Adrenal gland (tissue), 12 donors: ENCODE results near the gene RBM28. TPM values are rescaled to one million over a fixed set of nuclear protein-coding genes. Genes with fewer than 3 reads are reported as not detected.

ENCODE experiments used
- DNase-seq, 7 donors: peaks; one replicate each; pipeline ENCODE4 v3.0.0-alpha.2; 2019 to 2020
- H3K27ac ChIP-seq, 5 donors: fragments of 200-600 bp; sonication (generic) in 4 of 5; 1 replicate in 3 of 5; 2 replicates in 2 of 5; pipeline versions ENCODE4 v1.5.1 to v1.8.0; 2016 to 2020; ENCODE audit warnings: mild to moderate bottlenecking in 1 of 5
- H3K27me3 ChIP-seq: fragments of 200-600 bp; 2 replicates; pipeline ENCODE4 v1.8.0; 2021
- H3K36me3 ChIP-seq, 2 donors: fragments of 200-600 bp; replicated peaks in 1 of 2; 1 replicate in 1 of 2; 2 replicates in 1 of 2; pipeline versions ENCODE4 v1.5.1 to v1.8.0; 2018 to 2022
- H3K4me1 ChIP-seq, 2 donors: fragments of 200-600 bp; replicated peaks in 1 of 2; 1 replicate in 1 of 2; 2 replicates in 1 of 2; pipeline versions ENCODE4 v1.5.1 to v1.8.0; 2018 to 2021
- H3K4me3 ChIP-seq, 4 donors: fragments of 200-600 bp; sonication (generic) in 3 of 4; one replicate each; pipeline ENCODE4 v1.5.1; 2016 to 2018
- H3K9me3 ChIP-seq, 3 donors: fragments of 200-600 bp; sonication (generic) in 1 of 3; replicated peaks in 1 of 3; 1 replicate in 2 of 3; 2 replicates in 1 of 3; pipeline versions ENCODE4 v1.5.1 to v1.8.0; 2016 to 2021
- POLR2A ChIP-seq, 2 donors: fragments of 450-650 bp; IDR thresholded peaks; one replicate each; pipeline ENCODE4 v1.6.1; 2017; ENCODE audit warnings: antibody characterized with exemption in 2 of 2, mild to moderate bottlenecking in 2 of 2, moderate library complexity in 1 of 2
- WGBS, 4 donors: extraction: QIAGEN DNeasy Blood & Tissue Kit in 2 of 4; methylation state at CpG; one replicate each; pipeline versions ENCODE4 v1.1.5 to v1.1.7; 2013 to 2017; 5-methylcytosine and 5-hydroxymethylcytosine counted together
- intact Hi-C, 2 donors: fragments of 100-400 bp; cut with DNase I; formaldehyde crosslinking; loops; one replicate each; pipeline versions ENCODE4 v1.14.1 to v1.15.0; 2022 to 2023
- polyA plus RNA-seq, 3 donors: library from polyadenylated mRNA; stranded (reverse); fragments of 200-250 nt in 2 of 3; fragments of 350-450 nt in 1 of 3; fragmentation: Illumina TruSeq in 1 of 3; extraction: RNeasy Lipid Tissue Mini Kit (QIAGEN cat#74804) in 1 of 3; gene quantifications; one replicate each; pipeline ENCODE4 v1.2.3, GENCODE V29; 2013 to 2014
- total RNA-seq, 9 donors: library from RNA; depleted of rRNA in 4 of 9; stranded (reverse); fragments of >200 nt in 4 of 9; fragments of 120-200 nt in 1 of 9; fragmentation: NEBNext Ultra II Directional in 1 of 9; extraction: Animal tissue kit (Norgen Biotek cat#: 25700) in 1 of 9; gene quantifications; one replicate each; pipeline versions ENCODE4 v1.1.0 to v1.2.4, GENCODE V29; 2013 to 2023
- TF ChIP-seq, protein P1 (sequence below), 6 experiments: fragments of 450-650 bp in 4 of 6; fragments of 200-600 bp in 2 of 6; sonication (generic) in 1 of 6; IDR thresholded peaks; 1 replicate in 5 of 6; 2 replicates in 1 of 6; pipeline versions ENCODE4 v1.5.1 to v1.8.0; 2016 to 2021; ENCODE audit warnings: antibody characterized with exemption in 6 of 6, mild to moderate bottlenecking in 2 of 6, moderate library complexity in 1 of 6
- donor health status: healthy with polysubstance abuse.
- donor health status: Bipolar disorder and iron deficiency.
- donor health status: DM: yes; HTN: yes; CAD: no.
- donor health status: DM: no; HTN: no; CAD: no.
- donor health status: DM: no; HTN: no; CAD: no.
- donor health status: DM: yes; HTN: yes; CAD: no.

Gene RBM28
- total and polyA plus RNA-seq, 12 donors = 8.0 to 61.3 (median 24.2) TPM

GRCh38 chr7:128391805-128392204 lies 48.1 kb upstream of the RBM28 start:
- 96 to 100% (median 96%) methylated on average over 1 to 7 of the region's 7 CpGs for WGBS, 4 donors
- Histone ChIP-seq H3K27me3 (no peaks in the 10 kb centered on the region), H3K9me3 (no peaks in the 10 kb centered on the region), H3K27ac (no peak overlapping the region), H3K4me1 (no peaks in the 10 kb centered on the region), H3K4me3 (no peak overlapping the region), H3K36me3 (peaks cover 0 to 29% of the 10 kb centered on the region in 2 donors)
- no peak for TF ChIP-seq POLR2A (IDR thresholded peaks at IDR 0.05)
- TF ChIP-seq, protein P1, sequence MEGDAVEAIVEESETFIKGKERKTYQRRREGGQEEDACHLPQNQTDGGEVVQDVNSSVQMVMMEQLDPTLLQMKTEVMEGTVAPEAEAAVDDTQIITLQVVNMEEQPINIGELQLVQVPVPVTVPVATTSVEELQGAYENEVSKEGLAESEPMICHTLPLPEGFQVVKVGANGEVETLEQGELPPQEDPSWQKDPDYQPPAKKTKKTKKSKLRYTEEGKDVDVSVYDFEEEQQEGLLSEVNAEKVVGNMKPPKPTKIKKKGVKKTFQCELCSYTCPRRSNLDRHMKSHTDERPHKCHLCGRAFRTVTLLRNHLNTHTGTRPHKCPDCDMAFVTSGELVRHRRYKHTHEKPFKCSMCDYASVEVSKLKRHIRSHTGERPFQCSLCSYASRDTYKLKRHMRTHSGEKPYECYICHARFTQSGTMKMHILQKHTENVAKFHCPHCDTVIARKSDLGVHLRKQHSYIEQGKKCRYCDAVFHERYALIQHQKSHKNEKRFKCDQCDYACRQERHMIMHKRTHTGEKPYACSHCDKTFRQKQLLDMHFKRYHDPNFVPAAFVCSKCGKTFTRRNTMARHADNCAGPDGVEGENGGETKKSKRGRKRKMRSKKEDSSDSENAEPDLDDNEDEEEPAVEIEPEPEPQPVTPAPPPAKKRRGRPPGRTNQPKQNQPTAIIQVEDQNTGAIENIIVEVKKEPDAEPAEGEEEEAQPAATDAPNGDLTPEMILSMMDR (IDR thresholded peaks at IDR 0.05) = no peak
- intact Hi-C loops = no loop called here
- DNase-seq = no peak

DNA sequence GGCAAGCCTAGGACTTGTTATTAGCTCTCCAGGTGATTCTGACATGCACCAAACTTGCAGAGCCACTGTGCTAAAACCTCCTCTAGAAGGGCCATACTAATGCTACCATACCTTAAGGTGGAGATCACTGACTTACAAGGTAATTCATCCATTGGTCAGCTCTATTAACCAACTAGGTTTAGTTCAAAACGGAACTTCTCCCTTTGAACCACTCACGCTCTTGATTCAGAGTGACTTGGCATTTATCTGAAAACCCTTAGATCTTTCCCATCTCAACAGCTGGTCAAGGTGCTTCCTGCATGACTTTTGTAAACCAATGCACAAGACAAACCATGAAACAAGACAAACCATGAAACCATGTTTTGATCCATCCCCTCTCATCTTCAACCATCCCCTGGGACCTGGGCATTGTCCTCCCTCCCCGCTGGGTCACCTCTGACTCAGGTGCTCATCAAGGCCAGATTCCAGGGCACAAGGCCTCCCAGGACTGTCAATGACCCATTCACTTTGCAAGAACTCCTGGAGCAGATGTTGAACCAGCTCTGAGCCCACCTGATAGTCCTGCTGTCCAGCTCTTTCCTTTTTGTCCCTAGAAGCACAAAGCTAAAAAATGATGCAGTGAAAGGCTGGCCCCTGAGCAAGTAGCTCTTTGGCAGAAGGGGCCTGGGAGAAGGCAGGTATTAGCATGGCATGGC lies 47.3 kb upstream of the RBM28 start:
- Histone ChIP-seq H3K27me3 (no peaks in the 10 kb centered on the region), H3K36me3 (peaks cover 0 to 21% of the 10 kb centered on the region in 2 donors), H3K27ac (no peak overlapping the region), H3K9me3 (no peaks in the 10 kb centered on the region), H3K4me3 (no peak overlapping the region), H3K4me1 (no peaks in the 10 kb centered on the region)
- no peak for DNase-seq
- intact Hi-C loops = no loop called here
- 72 to 82% (median 78%) methylated on average over 3 of the region's 3 CpGs for WGBS, 4 donors
- no peak for TF ChIP-seq POLR2A (IDR thresholded peaks at IDR 0.05)
- TF ChIP-seq, protein P1 (IDR thresholded peaks at IDR 0.05) = no peak

DNA sequence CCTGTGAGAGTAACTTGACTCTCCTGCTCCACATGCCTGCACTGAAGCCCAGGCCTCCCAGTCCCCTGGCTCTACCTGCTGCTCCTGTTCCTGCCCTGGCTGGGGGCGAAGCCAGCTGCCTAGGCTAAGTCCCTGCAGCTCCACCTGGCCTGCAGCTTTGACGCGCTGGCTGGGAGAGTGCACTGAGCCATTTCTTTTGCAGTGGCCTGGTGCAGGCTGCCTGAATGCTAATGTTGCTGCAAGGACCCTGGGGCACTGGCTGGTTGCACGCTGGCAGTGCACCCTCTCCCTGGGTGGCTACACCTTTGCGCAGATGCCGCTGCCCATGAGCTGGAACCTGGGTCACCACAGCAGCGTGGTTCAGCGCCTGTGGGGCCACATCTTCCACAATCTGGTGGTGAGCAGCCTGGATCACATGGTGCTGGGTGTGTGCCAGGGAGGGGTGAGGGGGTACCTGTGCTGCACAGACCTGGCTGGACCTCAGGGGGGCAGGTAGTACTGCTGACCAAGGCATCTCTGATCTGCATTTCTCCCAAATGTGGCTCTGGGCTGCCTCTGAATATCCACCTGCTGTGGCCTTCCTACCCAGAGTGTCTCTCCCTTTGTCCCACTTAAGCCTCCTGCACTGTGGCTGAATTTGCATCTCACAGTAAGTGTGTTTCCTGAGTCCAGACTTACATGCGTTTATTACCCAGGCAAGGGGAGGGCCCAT lies 46.1 kb upstream of the RBM28 start:
- WGBS, 4 donors = 75 to 86% (median 77%) methylated on average over 2 to 9 of the region's 9 CpGs
- no peaks in the 10 kb centered on the region for H3K4me1 ChIP-seq
- DNase-seq = no peak
- no peak overlapping the region for H3K4me3 ChIP-seq
- H3K36me3 ChIP-seq = peaks cover 0 to 8% of the 10 kb centered on the region in 2 donors
- H3K27ac ChIP-seq = no peak overlapping the region
- intact Hi-C loops = loop anchor here (2.0 to 5.0 kb wide), 2 partner anchors 42 to 43 kb away; no protein-coding TSS in a partner anchor
- H3K27me3 ChIP-seq = no peaks in the 10 kb centered on the region
- TF ChIP-seq POLR2A (IDR thresholded peaks at IDR 0.05) = no peak
- no peaks in the 10 kb centered on the region for H3K9me3 ChIP-seq

DNA sequence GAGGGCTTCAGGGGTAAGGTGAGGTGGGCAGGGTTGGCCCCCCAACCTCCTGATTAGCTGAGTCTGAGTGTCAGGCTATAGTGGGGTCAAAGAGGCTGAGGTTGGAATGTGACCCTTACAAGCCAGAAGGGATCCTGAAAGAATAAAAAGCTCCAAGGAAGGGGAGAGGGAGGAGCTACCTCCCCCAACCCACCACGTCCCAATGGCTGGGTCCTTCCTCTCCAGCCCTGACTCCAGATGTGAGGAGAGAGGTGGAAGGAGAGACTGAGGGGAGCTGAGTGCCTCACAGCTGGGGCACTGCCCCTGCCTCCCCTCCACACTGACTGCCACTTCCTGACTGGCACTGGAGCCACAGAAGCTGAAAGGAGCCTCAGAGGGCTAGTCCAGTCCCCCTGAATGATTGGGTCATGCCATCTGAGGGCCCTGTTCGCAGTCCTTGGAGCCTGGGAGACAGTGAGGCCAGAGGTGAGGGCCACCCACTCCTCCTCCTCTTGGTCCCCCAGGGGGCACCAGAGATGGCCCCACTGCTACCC lies 45.4 kb upstream of the RBM28 start:
- intact Hi-C loops = loop anchor here (2.0 to 5.0 kb wide), 2 partner anchors 42 kb away; no protein-coding TSS in a partner anchor
- H3K4me3 ChIP-seq = no peak overlapping the region
- no peaks in the 10 kb centered on the region for H3K4me1 ChIP-seq
- peaks cover 0 to 5% of the 10 kb centered on the region in 2 donors for H3K36me3 ChIP-seq
- no peak for DNase-seq
- H3K27ac ChIP-seq = no peak overlapping the region
- H3K9me3 ChIP-seq = no peaks in the 10 kb centered on the region
- no peak for TF ChIP-seq POLR2A (IDR thresholded peaks at IDR 0.05)
- TF ChIP-seq, protein P1 (IDR thresholded peaks at IDR 0.05) = no peak
- WGBS, 4 donors = 0 to 51% (median 40%) methylated on average over 1 to 2 of the region's 2 CpGs
- H3K27me3 ChIP-seq = no peaks in the 10 kb centered on the region
